Stimulated activated CD4-positive, alpha-beta T cell treated with anti-CD3 and anti-CD28 coated beads, Interleukin-15, amount 100 ng/mL, for 24 hours (primary cell): ENCODE results near the gene MTOR.
A peak's percentile ranks its signal among the peaks of the same experiment; 100 is the strongest.
"Not testable (repeated sequence)": the region's sequence is repeated elsewhere in the genome, so short reads cannot be mapped to it uniquely, and the experiment has no call there.

Source experiments
- DNase-seq: peaks from one replicate; pipeline ENCODE4 v3.0.0-alpha.2; 2020

Gene MTOR

GRCh38 chr1:11100149-11100493 lies 162.2 kb downstream of the MTOR start:
- no peak for DNase-seq

GRCh38 chr1:11099310-11100148 lies 162.8 kb downstream of the MTOR start, which contains the start of gene EXOSC10:
Gene EXOSC10, minus strand, starts transcription at chr1:11099869. Its CDS starts 38 bp downstream, at chr1:11099831.
- peak; percentile 97 for DNase-seq

- no peak for DNase-seq
Measured at GRCh38 chr1:11098931-11099309, 163.4 kb downstream of the MTOR start.

GRCh38 chr1:11083784-11084183 lies 178.6 kb downstream of the MTOR start:
- not testable (repeated sequence) for DNase-seq

- no peak for DNase-seq
Measured at GRCh38 chr1:11080931-11081330, 181.4 kb downstream of the MTOR start.

GRCh38 chr1:11078631-11079030 lies 183.7 kb downstream of the MTOR start:
- DNase-seq = no peak

GRCh38 chr1:11073398-11073797 lies 189.0 kb downstream of the MTOR start:
- not testable (repeated sequence) for DNase-seq

GRCh38 chr1:11072216-11072917 lies 190.0 kb downstream of the MTOR start:
- no peak for DNase-seq

- DNase-seq = no peak
Measured at GRCh38 chr1:11071463-11072215, 190.7 kb downstream of the MTOR start.

GRCh38 chr1:11070876-11071275 lies 191.5 kb downstream of the MTOR start:
- no peak for DNase-seq

GRCh38 chr1:11068600-11069473 lies 193.5 kb downstream of the MTOR start:
- no peak for DNase-seq

GRCh38 chr1:11067716-11068599 lies 194.4 kb downstream of the MTOR start:
- DNase-seq = no peak

- no peak for DNase-seq
Measured at GRCh38 chr1:11065796-11066195, 196.6 kb downstream of the MTOR start.

GRCh38 chr1:11064942-11065341 lies 197.4 kb downstream of the MTOR start:
- no peak for DNase-seq

- DNase-seq = not testable (repeated sequence)
Measured at GRCh38 chr1:11063937-11064537, 198.3 kb downstream of the MTOR start.

- DNase-seq = peak; percentile 47
Measured at GRCh38 chr1:11062965-11063401, 199.4 kb downstream of the MTOR start.

- DNase-seq = no peak
Measured at GRCh38 chr1:11061652-11062365, 200.5 kb downstream of the MTOR start.

- DNase-seq = peak; percentile 94
Measured at GRCh38 chr1:11059968-11060830, 202.2 kb downstream of the MTOR start, which contains the start of gene SRM. Gene SRM, minus strand, starts transcription at chr1:11060018. Its CDS starts 75 bp downstream, at chr1:11059943.
